Osteoblast (primary cell): ENCODE data around the gene SLC15A3. TPM values are rescaled to one million over a fixed set of nuclear protein-coding genes. Genes with fewer than 3 reads are reported as not detected.

Experiments used
- DNase-seq: peaks from one replicate; pipeline ENCODE4 v3.0.0; 2011; ENCODE audit warnings: low spot score, mixed read lengths; ENCODE audit not compliant: insufficient read length; ENCODE audit errors: missing footprints
- H2AFZ ChIP-seq: 2 replicates; pipeline ENCODE4 v1.6.0; 2011; ENCODE audit warnings: mild to moderate bottlenecking, low read length
- H3K27ac ChIP-seq: 2 replicates; pipeline ENCODE4 v1.5.1; 2011; ENCODE audit warnings: mild to moderate bottlenecking, low read depth, low read length, moderate library complexity
- H3K27me3 ChIP-seq: 2 replicates; pipeline ENCODE4 v1.6.0; 2012; ENCODE audit warnings: mild to moderate bottlenecking, control low read depth, inconsistent platforms, low read length, moderate library complexity; ENCODE audit not compliant: insufficient read depth
- H3K36me3 ChIP-seq: 2 replicates; pipeline ENCODE4 v1.5.1; 2011; ENCODE audit warnings: mild to moderate bottlenecking, low read length, control low read depth, moderate library complexity; ENCODE audit not compliant: insufficient read depth
- H3K4me1 ChIP-seq: 2 replicates; pipeline ENCODE4 v1.5.1; 2011; ENCODE audit warnings: mild to moderate bottlenecking, low read length, control low read depth, moderate library complexity; ENCODE audit not compliant: insufficient read depth
- H3K4me2 ChIP-seq: 2 replicates; pipeline ENCODE4 v1.6.0; 2011; ENCODE audit warnings: mild to moderate bottlenecking, low read length; ENCODE audit not compliant: insufficient read depth
- H3K4me3 ChIP-seq: fragments of 200-600 bp; sonication (generic); 3 replicates; pipeline ENCODE4 v1.5.1; 2012; ENCODE audit warnings: mild to moderate bottlenecking, low read length, inconsistent platforms; ENCODE audit not compliant: insufficient read depth
- H3K79me2 ChIP-seq: 2 replicates; pipeline ENCODE4 v1.6.0; 2012; ENCODE audit warnings: mild to moderate bottlenecking, low read length, control low read depth, inconsistent platforms; ENCODE audit not compliant: insufficient read depth
- H3K9me3 ChIP-seq: 2 replicates; pipeline ENCODE4 v1.5.1; 2011; ENCODE audit warnings: low read depth, low read length, control low read depth
- H4K20me1 ChIP-seq: 2 replicates; pipeline ENCODE4 v1.6.0; 2012; ENCODE audit warnings: mild to moderate bottlenecking, low read length, control low read depth; ENCODE audit not compliant: insufficient read depth
- total RNA-seq: library from RNA; depleted of rRNA; stranded (reverse); fragments of >200 nt; gene quantifications from 2 replicates; pipeline ENCODE4 v1.2.3, GENCODE V29; 2012
- TF ChIP-seq, protein P1 (sequence below): IDR thresholded peaks from 2 replicates; pipeline ENCODE4 v1.5.1; 2011; ENCODE audit warnings: mild to moderate bottlenecking, low read depth, low read length, moderate library complexity; ENCODE audit errors: extremely low read depth

The SLC15A3 gene
- total RNA-seq, 1 donor = 10.9 TPM

DNA sequence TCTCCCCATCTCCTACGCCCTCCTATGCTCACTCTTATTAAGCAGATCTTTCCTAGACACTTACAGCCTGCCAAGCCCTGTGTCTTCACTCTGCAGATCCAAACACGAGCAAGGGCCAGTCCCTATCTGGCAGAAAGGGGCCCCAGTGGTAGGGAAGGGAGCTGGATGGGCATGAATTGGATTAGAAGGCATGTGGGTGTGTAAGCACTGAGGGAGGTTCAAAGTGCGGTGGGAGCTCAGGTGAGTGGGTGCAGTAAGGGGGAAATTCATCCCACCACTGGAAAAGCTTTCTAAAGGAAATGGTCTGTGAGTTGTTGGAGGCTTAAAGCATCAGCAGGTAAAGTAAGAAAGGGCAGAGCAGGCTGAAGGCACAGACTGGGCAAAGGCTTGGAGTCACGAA lies 22.2 kb downstream of the SLC15A3 start:
- no peak overlapping the region for H2AFZ ChIP-seq
- H3K79me2 ChIP-seq = no peaks in the 10 kb centered on the region
- H3K4me2 ChIP-seq = no peak overlapping the region
- no peak overlapping the region for H3K27ac ChIP-seq
- TF ChIP-seq, protein P1, sequence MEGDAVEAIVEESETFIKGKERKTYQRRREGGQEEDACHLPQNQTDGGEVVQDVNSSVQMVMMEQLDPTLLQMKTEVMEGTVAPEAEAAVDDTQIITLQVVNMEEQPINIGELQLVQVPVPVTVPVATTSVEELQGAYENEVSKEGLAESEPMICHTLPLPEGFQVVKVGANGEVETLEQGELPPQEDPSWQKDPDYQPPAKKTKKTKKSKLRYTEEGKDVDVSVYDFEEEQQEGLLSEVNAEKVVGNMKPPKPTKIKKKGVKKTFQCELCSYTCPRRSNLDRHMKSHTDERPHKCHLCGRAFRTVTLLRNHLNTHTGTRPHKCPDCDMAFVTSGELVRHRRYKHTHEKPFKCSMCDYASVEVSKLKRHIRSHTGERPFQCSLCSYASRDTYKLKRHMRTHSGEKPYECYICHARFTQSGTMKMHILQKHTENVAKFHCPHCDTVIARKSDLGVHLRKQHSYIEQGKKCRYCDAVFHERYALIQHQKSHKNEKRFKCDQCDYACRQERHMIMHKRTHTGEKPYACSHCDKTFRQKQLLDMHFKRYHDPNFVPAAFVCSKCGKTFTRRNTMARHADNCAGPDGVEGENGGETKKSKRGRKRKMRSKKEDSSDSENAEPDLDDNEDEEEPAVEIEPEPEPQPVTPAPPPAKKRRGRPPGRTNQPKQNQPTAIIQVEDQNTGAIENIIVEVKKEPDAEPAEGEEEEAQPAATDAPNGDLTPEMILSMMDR = no peak
- DNase-seq = peak; percentile 82
- H3K9me3 ChIP-seq = no peaks in the 10 kb centered on the region
- H3K36me3 ChIP-seq = peaks cover 5% of the 10 kb centered on the region
- H3K4me3 ChIP-seq = no peak overlapping the region
- H3K4me1 ChIP-seq = peaks cover 9% of the 10 kb centered on the region
- no peaks in the 10 kb centered on the region for H3K27me3 ChIP-seq
- no peaks in the 10 kb centered on the region for H4K20me1 ChIP-seq

DNA sequence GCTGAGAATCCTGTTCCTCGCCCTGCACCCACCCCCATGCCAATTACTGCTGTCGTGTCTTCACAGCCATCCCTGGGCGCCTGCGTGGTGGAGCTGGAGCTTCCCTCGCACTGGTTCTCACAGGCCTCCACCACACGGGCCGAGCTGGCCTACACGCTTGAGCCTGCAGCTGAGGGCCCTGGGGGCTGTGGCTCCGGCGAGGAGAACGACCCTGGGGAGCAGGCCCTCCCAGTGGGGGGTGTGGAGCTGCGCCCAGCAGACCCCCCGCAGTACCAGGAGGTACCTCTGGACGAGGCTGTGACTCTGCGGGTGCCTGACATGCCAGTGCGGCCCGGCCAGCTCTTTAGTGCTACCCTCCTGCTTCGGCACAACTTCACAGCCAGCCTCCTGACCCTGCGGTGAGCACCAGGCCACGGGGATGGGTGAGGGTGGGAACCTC lies 23.4 kb downstream of the SLC15A3 start:
- TF ChIP-seq, protein P1 = no peak
- H3K4me2 ChIP-seq = no peak overlapping the region
- H2AFZ ChIP-seq = no peak overlapping the region
- no peak for DNase-seq
- no peaks in the 10 kb centered on the region for H3K9me3 ChIP-seq
- H3K27ac ChIP-seq = no peak overlapping the region
- H3K4me1 ChIP-seq = peaks cover 15% of the 10 kb centered on the region
- no peaks in the 10 kb centered on the region for H3K27me3 ChIP-seq
- H3K4me3 ChIP-seq = no peak overlapping the region
- H3K79me2 ChIP-seq = no peaks in the 10 kb centered on the region
- H4K20me1 ChIP-seq = no peaks in the 10 kb centered on the region
- H3K36me3 ChIP-seq = peaks cover 5% of the 10 kb centered on the region

DNA sequence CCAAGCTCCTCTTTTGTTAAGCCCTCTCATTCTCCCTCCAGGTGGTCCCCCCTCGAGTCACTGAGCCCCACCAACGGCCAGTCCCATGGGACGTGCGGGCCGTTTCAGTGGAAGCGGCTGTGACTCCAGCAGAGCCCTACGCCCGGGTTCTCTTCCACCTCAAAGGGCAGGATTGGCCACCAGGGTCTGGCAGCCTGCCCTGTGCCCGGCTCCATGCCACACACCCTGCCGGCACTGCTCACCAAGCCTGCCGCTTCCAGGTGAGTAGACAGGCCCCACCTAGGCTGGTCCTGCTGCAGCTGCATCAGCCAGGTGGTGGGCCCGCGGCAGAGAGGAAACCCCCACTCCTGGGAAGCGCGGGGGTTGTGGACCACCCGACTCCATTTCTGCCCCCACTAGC lies 24.4 kb downstream of the SLC15A3 start:
- no peak overlapping the region for H3K4me2 ChIP-seq
- H3K27ac ChIP-seq = no peak overlapping the region
- no peak overlapping the region for H2AFZ ChIP-seq
- TF ChIP-seq, protein P1 = no peak
- no peak overlapping the region for H3K4me3 ChIP-seq
- H3K79me2 ChIP-seq = no peaks in the 10 kb centered on the region
- H4K20me1 ChIP-seq = no peaks in the 10 kb centered on the region
- no peaks in the 10 kb centered on the region for H3K27me3 ChIP-seq
- H3K9me3 ChIP-seq = no peaks in the 10 kb centered on the region
- H3K36me3 ChIP-seq = peaks cover 5% of the 10 kb centered on the region
- DNase-seq = peak; percentile 83
- peaks cover 15% of the 10 kb centered on the region for H3K4me1 ChIP-seq

DNA sequence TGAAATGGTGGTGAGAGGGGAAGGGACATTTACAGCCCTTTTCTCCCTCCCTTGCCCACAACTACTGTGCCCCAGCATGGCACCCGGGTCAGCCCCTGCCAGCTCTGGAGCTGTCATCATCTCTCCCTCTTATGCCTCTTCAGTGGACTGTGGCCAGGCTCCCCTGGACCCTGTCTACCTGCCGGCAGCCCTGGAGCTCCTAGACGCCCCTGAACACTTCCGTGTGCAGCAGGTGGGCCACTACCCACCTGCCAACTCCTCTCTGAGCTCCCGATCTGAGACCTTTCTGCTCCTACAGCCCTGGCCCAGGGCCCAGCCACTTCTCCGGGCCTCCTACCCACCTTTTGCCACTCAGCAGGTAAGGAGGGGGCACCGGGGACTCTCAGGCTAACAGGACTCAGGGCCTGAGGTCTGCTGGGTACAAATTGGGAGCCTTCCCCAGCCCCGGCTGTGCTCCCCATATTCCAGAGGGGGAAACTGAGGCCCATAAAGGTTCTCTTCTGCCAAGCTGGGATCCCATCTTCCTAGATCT lies 24.8 kb downstream of the SLC15A3 start:
- H3K27me3 ChIP-seq = no peaks in the 10 kb centered on the region
- H3K79me2 ChIP-seq = no peaks in the 10 kb centered on the region
- TF ChIP-seq, protein P1 = no peak
- no peak overlapping the region for H3K27ac ChIP-seq
- H3K36me3 ChIP-seq = peaks cover 2% of the 10 kb centered on the region
- no peaks in the 10 kb centered on the region for H3K9me3 ChIP-seq
- H3K4me3 ChIP-seq = no peak overlapping the region
- H2AFZ ChIP-seq = no peak overlapping the region
- H4K20me1 ChIP-seq = no peaks in the 10 kb centered on the region
- peak; percentile 82 for DNase-seq
- H3K4me2 ChIP-seq = no peak overlapping the region
- H3K4me1 ChIP-seq = peaks cover 15% of the 10 kb centered on the region
